C4-2B (cell line): ENCODE data around the gene PADI4.

Source experiments
- CTCF ChIP-seq: fragments of 450-650 bp; conservative IDR thresholded peaks from 2 replicates; pipeline ENCODE4 v1.5.1; 2017; ENCODE audit warnings: mild to moderate bottlenecking
- ZFX ChIP-seq: fragments of 450-650 bp; IDR thresholded peaks from 2 replicates; pipeline ENCODE4 v1.6.1; 2017

GRCh38 chr1:17310068-17310640 is 2.2 kb downstream of the PADI4 start:
- TF ChIP-seq CTCF: no peak
- TF ChIP-seq ZFX: no peak
